HG03354 (cell line): ENCODE measurements around the gene PSMB5.

Source experiments
- ATAC-seq: cut with Tn5 transposase; IDR thresholded peaks from one replicate; pipeline ENCODE4 v1.9.1; 2021; ENCODE audit warnings: mild to moderate bottlenecking; ENCODE audit not compliant: unreplicated experiment, poor library complexity, severe bottlenecking

Gene PSMB5

GRCh38 chr14:22977684-22978486, 56.8 kb downstream of the PSMB5 start:
- no peak for ATAC-seq

- no peak for ATAC-seq
These were observed 57.3 kb downstream of the PSMB5 start for GRCh38 chr14:22977434-22977683.

GRCh38 chr14:22976620-22977433, 57.9 kb downstream of the PSMB5 start:
- ATAC-seq = no peak
